Type B pancreatic cell (in vitro differentiated cells): ENCODE measurements around the gene LDLRAD4. TPM values are rescaled to one million over a fixed set of nuclear protein-coding genes. Genes with fewer than 3 reads are reported as not detected.

Experiments used
- DNase-seq: peaks from one replicate; pipeline ENCODE4 v3.0.0; 2021; ENCODE audit warnings: mixed read lengths; ENCODE audit not compliant: unreplicated experiment; ENCODE audit errors: extremely low spot score
- H3K27ac Mint-ChIP-seq: 2 replicates; pipeline ENCODE4 v1.8.0; 2021; ENCODE audit warnings: mild to moderate bottlenecking, mixed read lengths
- H3K27me3 Mint-ChIP-seq: 2 replicates; pipeline ENCODE4 v1.8.0; 2021; ENCODE audit warnings: mixed read lengths
- H3K36me3 Mint-ChIP-seq: 2 replicates; pipeline ENCODE4 v1.8.0; 2021; ENCODE audit warnings: mixed read lengths
- H3K4me1 Mint-ChIP-seq: one replicate; pipeline ENCODE4 v1.8.0; 2021; ENCODE audit warnings: mixed read lengths; ENCODE audit not compliant: unreplicated experiment
- H3K4me3 Mint-ChIP-seq: 2 replicates; pipeline ENCODE4 v1.8.0; 2021; ENCODE audit warnings: mild to moderate bottlenecking, mixed read lengths
- H3K9me3 Mint-ChIP-seq: 2 replicates; pipeline ENCODE4 v1.8.0; 2021; ENCODE audit warnings: mixed read lengths
- CTCF ChIP-seq: fragments of 200-600 bp; sonication (generic); conservative IDR thresholded peaks from 2 replicates; pipeline ENCODE4 v1.5.0; 2021; ENCODE audit warnings: antibody characterized with exemption, mild to moderate bottlenecking
- total RNA-seq: library from RNA; stranded (reverse); gene quantifications from 2 replicates; pipeline ENCODE4 v1.2.1, GENCODE V29; 2021; ENCODE audit warnings: low replicate concordance

LDLRAD4 gene
- total RNA-seq, 1 donor from 2014 or later: 2.4 TPM

DNA sequence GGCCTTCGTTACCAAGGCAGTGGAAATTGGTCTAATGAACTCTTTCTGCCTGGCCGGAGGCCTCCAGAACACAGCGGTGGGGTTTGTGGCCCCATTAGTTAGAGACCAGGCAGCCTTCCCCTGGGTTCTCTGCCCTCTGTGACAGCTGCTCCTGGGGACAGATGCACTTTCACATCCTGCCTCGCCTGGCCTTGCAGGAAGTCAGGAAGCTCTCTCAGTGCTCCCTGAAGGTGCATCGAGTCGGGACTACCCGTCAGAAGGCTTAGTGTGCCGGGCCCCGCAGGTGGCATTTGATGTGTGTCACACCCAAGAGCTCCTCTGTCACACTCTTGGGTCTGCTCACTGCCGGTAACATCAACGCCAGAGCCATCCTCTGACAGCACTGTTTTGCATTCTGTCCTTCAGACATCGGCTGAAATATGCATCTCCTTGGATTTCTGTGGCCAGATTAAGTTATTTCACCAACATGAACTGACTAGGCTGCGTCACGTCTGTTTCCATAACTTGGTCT lies 158.3 kb downstream of the LDLRAD4 start:
- no peaks in the 10 kb centered on the region for H3K36me3 Mint-ChIP-seq
- no peak overlapping the region for H3K27ac Mint-ChIP-seq
- peak; percentile 37 for DNase-seq
- H3K27me3 Mint-ChIP-seq: peaks cover 5% of the 10 kb centered on the region
- no peak for TF ChIP-seq CTCF
- H3K4me1 Mint-ChIP-seq: peaks cover 13% of the 10 kb centered on the region
- no peak overlapping the region for H3K4me3 Mint-ChIP-seq
- no peaks in the 10 kb centered on the region for H3K9me3 Mint-ChIP-seq

- peaks cover 19% of the 10 kb centered on the region for H3K4me1 Mint-ChIP-seq
- H3K4me3 Mint-ChIP-seq: no peak overlapping the region
- peak; percentile 40 for DNase-seq
- no peak overlapping the region for H3K27ac Mint-ChIP-seq
- no peaks in the 10 kb centered on the region for H3K36me3 Mint-ChIP-seq
- no peaks in the 10 kb centered on the region for H3K9me3 Mint-ChIP-seq
- H3K27me3 Mint-ChIP-seq: peaks cover 5% of the 10 kb centered on the region
- TF ChIP-seq CTCF: no peak
Observed at GRCh38 chr18:13377496-13377895, 158.9 kb downstream of the LDLRAD4 start.

- Mint-ChIP-seq H3K36me3 (no peaks in the 10 kb centered on the region), H3K9me3 (no peaks in the 10 kb centered on the region), H3K27me3 (peaks cover 5% of the 10 kb centered on the region), H3K4me3 (no peak overlapping the region), H3K27ac (no peak overlapping the region), H3K4me1 (peaks cover 26% of the 10 kb centered on the region)
- TF ChIP-seq CTCF: no peak
- DNase-seq: peak; percentile 22
Observed at GRCh38 chr18:13378150-13378549, 159.6 kb downstream of the LDLRAD4 start.

- Mint-ChIP-seq H3K4me1 (peaks cover 26% of the 10 kb centered on the region), H3K36me3 (no peaks in the 10 kb centered on the region), H3K27me3 (peaks cover 5% of the 10 kb centered on the region), H3K9me3 (no peaks in the 10 kb centered on the region), H3K27ac (peak overlapping the region; percentile 34), H3K4me3 (no peak overlapping the region)
- TF ChIP-seq CTCF: no peak
- no peak for DNase-seq
Observed at GRCh38 chr18:13379062-13379865, 160.7 kb downstream of the LDLRAD4 start.

DNA sequence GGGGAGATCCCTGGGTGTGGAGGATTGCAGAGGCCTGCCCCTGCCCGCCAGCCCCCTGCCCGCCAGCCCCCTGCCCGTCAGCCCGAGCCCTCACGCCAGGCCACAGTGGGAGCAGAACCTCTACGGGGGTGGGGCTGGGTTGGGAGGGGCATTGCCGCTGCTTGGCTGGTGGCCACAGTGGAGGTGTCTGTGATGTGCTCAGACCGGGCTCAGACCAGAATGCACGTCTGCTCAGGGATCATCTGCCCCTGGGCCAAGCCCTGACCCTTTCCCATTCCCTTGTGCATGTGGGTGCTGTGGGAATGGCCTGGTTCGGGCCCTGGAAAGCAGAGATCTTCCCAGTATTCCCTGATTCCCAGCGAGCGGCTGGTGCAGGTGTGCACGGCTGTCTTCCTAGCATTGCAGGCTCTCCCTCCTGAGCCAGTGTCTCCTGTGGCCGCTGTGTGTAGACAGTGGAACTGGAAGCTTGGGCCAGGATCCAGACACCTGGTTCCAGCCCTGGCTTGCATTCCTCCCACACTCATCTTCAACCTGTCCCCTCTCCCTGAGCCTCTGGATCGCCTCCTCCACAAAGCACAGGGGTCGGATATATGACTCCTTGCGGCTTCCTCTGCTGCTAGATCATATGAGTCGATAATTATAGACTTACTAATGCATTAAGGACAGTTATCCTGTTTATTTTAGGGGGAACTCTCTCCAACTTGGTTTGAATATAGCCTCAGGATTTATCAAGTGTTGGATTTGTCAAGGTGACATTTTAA lies 161.6 kb downstream of the LDLRAD4 start:
- Mint-ChIP-seq H3K36me3 (no peaks in the 10 kb centered on the region), H3K4me3 (peak overlapping the region; percentile 9), H3K27ac (peak overlapping the region; percentile 20), H3K4me1 (peaks cover 26% of the 10 kb centered on the region), H3K27me3 (peaks cover 5% of the 10 kb centered on the region), H3K9me3 (no peaks in the 10 kb centered on the region)
- no peak for TF ChIP-seq CTCF
- no peak for DNase-seq
